Osteocyte (in vitro differentiated cells): ENCODE data around the gene ZNF526. TPM values are rescaled to one million over a fixed set of nuclear protein-coding genes. Genes with fewer than 3 reads are reported as not detected.

Experiments used
- DNase-seq: peaks from one replicate; pipeline ENCODE4 v3.0.0; 2021; ENCODE audit warnings: mixed read lengths; ENCODE audit not compliant: unreplicated experiment; ENCODE audit errors: extremely low spot score
- H3K27ac Mint-ChIP-seq: one replicate; pipeline ENCODE4 v1.8.0; 2021; ENCODE audit warnings: mild to moderate bottlenecking, mixed read lengths; ENCODE audit not compliant: unreplicated experiment
- H3K27me3 Mint-ChIP-seq: one replicate; pipeline ENCODE4 v1.8.0; 2021; ENCODE audit warnings: mixed read lengths; ENCODE audit not compliant: unreplicated experiment
- H3K36me3 Mint-ChIP-seq: one replicate; pipeline ENCODE4 v1.8.0; 2021; ENCODE audit warnings: mixed read lengths; ENCODE audit not compliant: unreplicated experiment
- H3K4me1 Mint-ChIP-seq: one replicate; pipeline ENCODE4 v1.8.0; 2021; ENCODE audit warnings: mixed read lengths; ENCODE audit not compliant: unreplicated experiment
- H3K4me3 Mint-ChIP-seq: one replicate; pipeline ENCODE4 v1.8.0; 2021; ENCODE audit warnings: mild to moderate bottlenecking, moderate library complexity, mixed read lengths; ENCODE audit not compliant: unreplicated experiment
- H3K9me3 Mint-ChIP-seq: one replicate; pipeline ENCODE4 v1.8.0; 2021; ENCODE audit warnings: mixed read lengths; ENCODE audit not compliant: unreplicated experiment
- CTCF ChIP-seq: fragments of 200-600 bp; sonication (generic); IDR thresholded peaks from 2 replicates; pipeline ENCODE4 v1.5.0; 2021; ENCODE audit warnings: antibody characterized with exemption, mild to moderate bottlenecking, moderate library complexity
- total RNA-seq: library from RNA; stranded (reverse); gene quantifications from 2 replicates; pipeline ENCODE4 v1.2.1, GENCODE V29; 2021

Gene ZNF526
- total RNA-seq, 1 donor from 2014 or later: 9.9 TPM

GRCh38 chr19:42273407-42274064, 53.4 kb downstream of the ZNF526 start:
- no peak for DNase-seq
- TF ChIP-seq CTCF: no peak
- Mint-ChIP-seq H3K9me3 (no peaks in the 10 kb centered on the region), H3K36me3 (peaks cover 18% of the 10 kb centered on the region), H3K27ac (no peak overlapping the region), H3K27me3 (no peaks in the 10 kb centered on the region), H3K4me3 (no peak overlapping the region), H3K4me1 (peaks cover 60% of the 10 kb centered on the region)

- H3K4me3 Mint-ChIP-seq: no peak overlapping the region
- peaks cover 66% of the 10 kb centered on the region for H3K4me1 Mint-ChIP-seq
- peaks cover 18% of the 10 kb centered on the region for H3K36me3 Mint-ChIP-seq
- H3K27ac Mint-ChIP-seq: no peak overlapping the region
- no peak for DNase-seq
- no peaks in the 10 kb centered on the region for H3K9me3 Mint-ChIP-seq
- no peaks in the 10 kb centered on the region for H3K27me3 Mint-ChIP-seq
- no peak for TF ChIP-seq CTCF
Observed at GRCh38 chr19:42274065-42274682, 54.1 kb downstream of the ZNF526 start.

- H3K9me3 Mint-ChIP-seq: no peaks in the 10 kb centered on the region
- peak overlapping the region; percentile 82 for H3K27ac Mint-ChIP-seq
- TF ChIP-seq CTCF: no peak
- DNase-seq: no peak
- no peaks in the 10 kb centered on the region for H3K27me3 Mint-ChIP-seq
- H3K4me3 Mint-ChIP-seq: no peak overlapping the region
- H3K4me1 Mint-ChIP-seq: peaks cover 65% of the 10 kb centered on the region
- H3K36me3 Mint-ChIP-seq: peaks cover 18% of the 10 kb centered on the region
Observed at GRCh38 chr19:42275103-42275502, 55.0 kb downstream of the ZNF526 start.

- H3K4me1 Mint-ChIP-seq: peaks cover 61% of the 10 kb centered on the region
- no peaks in the 10 kb centered on the region for H3K9me3 Mint-ChIP-seq
- H3K27me3 Mint-ChIP-seq: no peaks in the 10 kb centered on the region
- no peak overlapping the region for H3K4me3 Mint-ChIP-seq
- no peak for TF ChIP-seq CTCF
- H3K27ac Mint-ChIP-seq: peak overlapping the region; percentile 82
- peaks cover 18% of the 10 kb centered on the region for H3K36me3 Mint-ChIP-seq
- DNase-seq: no peak
Observed at GRCh38 chr19:42275517-42275916, 55.4 kb downstream of the ZNF526 start.

- H3K36me3 Mint-ChIP-seq: peaks cover 18% of the 10 kb centered on the region
- H3K27me3 Mint-ChIP-seq: no peaks in the 10 kb centered on the region
- H3K9me3 Mint-ChIP-seq: no peaks in the 10 kb centered on the region
- peak overlapping the region; percentile 72 for H3K27ac Mint-ChIP-seq
- no peak for TF ChIP-seq CTCF
- no peak for DNase-seq
- peaks cover 56% of the 10 kb centered on the region for H3K4me1 Mint-ChIP-seq
- H3K4me3 Mint-ChIP-seq: no peak overlapping the region
Observed at GRCh38 chr19:42276284-42276683, 56.2 kb downstream of the ZNF526 start.
